GM19397 (cell line): ENCODE results near the gene KIF26A.

Experiments used
- ATAC-seq: cut with Tn5 transposase; IDR thresholded peaks from one replicate; pipeline ENCODE4 v1.9.1; 2021; ENCODE audit warnings: mild to moderate bottlenecking, moderate library complexity; ENCODE audit not compliant: unreplicated experiment

KIF26A gene

GRCh38 chr14:104130974-104131651 is 7.3 kb upstream of the KIF26A start:
- ATAC-seq = no peak

- no peak for ATAC-seq
Measured at GRCh38 chr14:104131968-104132732, 6.2 kb upstream of the KIF26A start.

- no peak for ATAC-seq
Measured at GRCh38 chr14:104132981-104133380, 5.4 kb upstream of the KIF26A start.

- no peak for ATAC-seq
Measured at GRCh38 chr14:104133496-104133895, 4.9 kb upstream of the KIF26A start.

GRCh38 chr14:104134061-104134965 is 4.1 kb upstream of the KIF26A start:
- no peak for ATAC-seq

GRCh38 chr14:104135121-104135903 is 3.1 kb upstream of the KIF26A start:
- ATAC-seq = no peak

GRCh38 chr14:104135904-104136471 is 2.4 kb upstream of the KIF26A start:
- no peak for ATAC-seq

- ATAC-seq = no peak
Measured at GRCh38 chr14:104136472-104137296, 1.7 kb upstream of the KIF26A start.

GRCh38 chr14:104137297-104138097 is 890 bp upstream of the KIF26A start:
- no peak for ATAC-seq

GRCh38 chr14:104138718-104139459 is 502 bp downstream of the KIF26A start:
- no peak for ATAC-seq

GRCh38 chr14:104139460-104140212 is 1.2 kb downstream of the KIF26A start:
- ATAC-seq = no peak

- ATAC-seq = no peak
Measured at GRCh38 chr14:104140213-104140462, 1.8 kb downstream of the KIF26A start.

GRCh38 chr14:104140463-104141331 is 2.3 kb downstream of the KIF26A start:
- ATAC-seq = no peak

- ATAC-seq = no peak
Measured at GRCh38 chr14:104141621-104142091, 3.3 kb downstream of the KIF26A start.

- no peak for ATAC-seq
Measured at GRCh38 chr14:104142136-104142945, 4.0 kb downstream of the KIF26A start.
